GM12878 (cell line): ENCODE measurements around the gene TROAP. TPM values are rescaled to one million over a fixed set of nuclear protein-coding genes. Genes with fewer than 3 reads are reported as not detected.

ENCODE experiments used
- BCL11A ChIP-seq: IDR thresholded peaks from 2 replicates; pipeline ENCODE4 v1.6.1; 2011; ENCODE audit warnings: low read depth, low read length
- BHLHE40 ChIP-seq, 2 experiments: fragments of 450-650 bp in 1 of 2; IDR thresholded peaks; 2 replicates each; pipeline ENCODE4 v1.6.1; 2011 to 2017; ENCODE audit warnings: low read depth in 2 of 2, borderline replicate concordance in 1 of 2, improper control_type of control experiment in 1 of 2, low read length in 1 of 2, mild to moderate bottlenecking in 1 of 2
- EGR1 ChIP-seq, 2 experiments: IDR thresholded peaks; 1 replicate in 1 of 2; 2 replicates in 1 of 2; pipeline ENCODE4 v1.6.1; 2011 to 2012; ENCODE audit warnings: low read depth in 2 of 2, low read length in 2 of 2, borderline replicate concordance in 1 of 2, mild to moderate bottlenecking in 1 of 2, moderate library complexity in 1 of 2
- EP300 ChIP-seq, 2 experiments: fragments of 150-350 bp in 1 of 2; IDR thresholded peaks; 2 replicates each; pipeline ENCODE4 v1.6.1; 2011 to 2012; ENCODE audit warnings: low read depth in 2 of 2, low read length in 2 of 2, borderline replicate concordance in 1 of 2, improper control_type of control experiment in 1 of 2, inconsistent platforms in 1 of 2; ENCODE audit not compliant: control insufficient read depth in 1 of 2
- ESRRA ChIP-seq: IDR thresholded peaks from 2 replicates; pipeline ENCODE4 v1.6.1; 2012; ENCODE audit warnings: mild to moderate bottlenecking, low read length, improper control_type of control experiment
- IKZF2 ChIP-seq, 2 experiments: fragments of 450-650 bp; IDR thresholded peaks; 2 replicates each; pipeline ENCODE4 v1.6.1; 2017; ENCODE audit warnings: mild to moderate bottlenecking in 2 of 2, moderate library complexity in 2 of 2
- NBN ChIP-seq: fragments of 450-650 bp; IDR thresholded peaks from 2 replicates; pipeline ENCODE4 v1.6.1; 2016
- NFYA ChIP-seq: IDR thresholded peaks from 2 replicates; pipeline ENCODE4 v1.6.1; 2011; ENCODE audit warnings: low read depth, mild to moderate bottlenecking, low read length, improper control_type of control experiment, borderline replicate concordance
- NFYB ChIP-seq: IDR thresholded peaks from 2 replicates; pipeline ENCODE4 v1.6.1; 2011; ENCODE audit warnings: low read depth, mild to moderate bottlenecking, low read length, improper control_type of control experiment, moderate library complexity; ENCODE audit not compliant: insufficient read depth
- PAX5 ChIP-seq: IDR thresholded peaks from 2 replicates; pipeline ENCODE4 v1.6.1; 2011; ENCODE audit warnings: low read depth, low read length, borderline replicate concordance
- POU2F2 ChIP-seq: IDR thresholded peaks from 3 replicates; pipeline ENCODE4 v1.6.1; 2011; ENCODE audit warnings: low read depth, mild to moderate bottlenecking, low read length, borderline replicate concordance
- SMAD5 ChIP-seq: IDR thresholded peaks from 2 replicates; pipeline ENCODE4 v1.6.1; 2016; ENCODE audit warnings: antibody characterized with exemption, low read depth
- ZBTB11 ChIP-seq: fragments of 450-650 bp; formaldehyde crosslinking; IDR thresholded peaks from 2 replicates; pipeline ENCODE4 v1.5.0; 2022; ENCODE audit warnings: mild to moderate bottlenecking, missing genetic modification characterization
- polyA plus RNA-seq, 11 experiments: library from polyadenylated mRNA; depleted of rRNA in 4 of 11; unstranded in 6 of 11; stranded (reverse) in 5 of 11; fragments of >200 nt; fragmentation: Nextera tagmentation in 4 of 11; fragmentation: Illumina TruSeq in 1 of 11; extraction: Ambion mirVana in 4 of 11; extraction: Trizol in 1 of 11; gene quantifications; 1 replicate in 1 of 11; 2 replicates in 10 of 11; pipeline versions ENCODE4 v1.2.1 to v1.2.3, GENCODE V29; 2011 to 2016; ENCODE audit warnings: inconsistent platforms in 2 of 11, missing spikeins in 2 of 11, low read depth in 1 of 11
- total RNA-seq, 4 experiments: library from RNA; depleted of rRNA in 3 of 4; stranded (reverse); fragments of >200 nt in 3 of 4; fragmentation: Illumina TruSeq in 1 of 4; extraction: Trizol in 1 of 4; gene quantifications; 2 replicates each; pipeline versions ENCODE4 v1.2.1 to v1.2.3, GENCODE V29; 2013 to 2021

Gene TROAP
- total and polyA plus RNA-seq, 10 of the 15 experiments (the other 5 are each of a cell fraction or from before 2014, with no cell fraction given) = 26.8 to 93.7 (median 52.6) TPM

GRCh38 chr12:49367381-49368239 lies 44.6 kb downstream of the TROAP start, which contains the start of gene SPATS2 (continued):
- TF ChIP-seq POU2F2 (0 out of 3 replicates have a peak, but pooled peaks have one; percentile 1), NFYB (no peak), SMAD5 (no peak), EP300 (IDR thresholded peaks at IDR 0.05; ENCODE audit: borderline replicate concordance in 1 of 2, control insufficient read depth in 1 of 2, low read depth in 2 of 2, low read length in 2 of 2) (0 out of 4 replicates have a peak, but pooled peaks of 1 of the 2 experiments have one; percentile 13), NBN (peak; percentile 62; the same call in 1 of the 2 replicates), IKZF2 (IDR thresholded peaks at IDR 0.05) (peak in 1 of 2 experiments; percentile 39; a peak in 2 of 4 replicates), PAX5 (no peak), NFYA (no peak), ESRRA (no peak), BHLHE40 (IDR thresholded peaks at IDR 0.05; ENCODE audit: borderline replicate concordance in 1 of 2, low read depth in 2 of 2, low read length in 1 of 2) (0 out of 4 replicates have a peak, but pooled peaks of 1 of the 2 experiments have one; percentile 1), BCL11A (no peak), EGR1 (IDR thresholded peaks at IDR 0.05; ENCODE audit: borderline replicate concordance in 1 of 2, low read depth in 2 of 2, low read length in 2 of 2) (peak in 1 of 2 experiments; percentile 2; a peak in 1 of 3 replicates), ZBTB11 (CRISPR knock-in tag) (no peak)
